GM18511 (cell line): ENCODE results near the gene ADGRV1.

Source experiments
- ATAC-seq: cut with Tn5 transposase; IDR thresholded peaks from one replicate; pipeline ENCODE4 v1.9.1; 2021; ENCODE audit warnings: mild to moderate bottlenecking, moderate library complexity; ENCODE audit not compliant: unreplicated experiment

The ADGRV1 gene

GRCh38 chr5:90932052-90932699 lies 373.6 kb downstream of the ADGRV1 start:
- no peak for ATAC-seq

GRCh38 chr5:90933298-90933697 lies 374.7 kb downstream of the ADGRV1 start:
- no peak for ATAC-seq

- ATAC-seq: no peak
These were observed 375.6 kb downstream of the ADGRV1 start for GRCh38 chr5:90934091-90934719.

- ATAC-seq: no peak
These were observed 376.1 kb downstream of the ADGRV1 start for GRCh38 chr5:90934738-90935137.

- no peak for ATAC-seq
These were observed 380.6 kb downstream of the ADGRV1 start for GRCh38 chr5:90939211-90939610.

GRCh38 chr5:90940227-90940995 lies 381.8 kb downstream of the ADGRV1 start:
- peak; percentile 99 for ATAC-seq

GRCh38 chr5:90941002-90941720 lies 382.6 kb downstream of the ADGRV1 start:
- no peak for ATAC-seq

- ATAC-seq: no peak
These were observed 385.5 kb downstream of the ADGRV1 start for GRCh38 chr5:90944116-90944515.

GRCh38 chr5:90947667-90948066 lies 389.1 kb downstream of the ADGRV1 start:
- no peak for ATAC-seq

- no peak for ATAC-seq
These were observed 390.4 kb downstream of the ADGRV1 start for GRCh38 chr5:90948969-90949368.

GRCh38 chr5:90949469-90950358 lies 391.1 kb downstream of the ADGRV1 start:
- peak; percentile 74 for ATAC-seq

GRCh38 chr5:90955001-90955635 lies 396.5 kb downstream of the ADGRV1 start:
- no peak for ATAC-seq

- ATAC-seq: no peak
These were observed 398.0 kb downstream of the ADGRV1 start for GRCh38 chr5:90956511-90957097.

GRCh38 chr5:90957906-90958305 lies 399.3 kb downstream of the ADGRV1 start:
- no peak for ATAC-seq

GRCh38 chr5:90959262-90959661 lies 400.7 kb downstream of the ADGRV1 start:
- ATAC-seq: no peak

- ATAC-seq: no peak
These were observed 403.9 kb downstream of the ADGRV1 start for GRCh38 chr5:90962481-90962880.

- no peak for ATAC-seq
These were observed 406.6 kb downstream of the ADGRV1 start for GRCh38 chr5:90965110-90965685.

GRCh38 chr5:90967443-90967842 lies 408.8 kb downstream of the ADGRV1 start:
- ATAC-seq: no peak

- no peak for ATAC-seq
These were observed 409.3 kb downstream of the ADGRV1 start for GRCh38 chr5:90967851-90968250.
